ENCODE measurements around the gene RAB25. TPM values are rescaled to one million over a fixed set of nuclear protein-coding genes. Genes with fewer than 3 reads are reported as not detected.

RAB25 gene
- total and polyA plus RNA-seq, 2 of the 13 experiments (the other 11 are each of a cell fraction or from before 2014, with no cell fraction given) = 0.20 to 0.22 TPM

DNA sequence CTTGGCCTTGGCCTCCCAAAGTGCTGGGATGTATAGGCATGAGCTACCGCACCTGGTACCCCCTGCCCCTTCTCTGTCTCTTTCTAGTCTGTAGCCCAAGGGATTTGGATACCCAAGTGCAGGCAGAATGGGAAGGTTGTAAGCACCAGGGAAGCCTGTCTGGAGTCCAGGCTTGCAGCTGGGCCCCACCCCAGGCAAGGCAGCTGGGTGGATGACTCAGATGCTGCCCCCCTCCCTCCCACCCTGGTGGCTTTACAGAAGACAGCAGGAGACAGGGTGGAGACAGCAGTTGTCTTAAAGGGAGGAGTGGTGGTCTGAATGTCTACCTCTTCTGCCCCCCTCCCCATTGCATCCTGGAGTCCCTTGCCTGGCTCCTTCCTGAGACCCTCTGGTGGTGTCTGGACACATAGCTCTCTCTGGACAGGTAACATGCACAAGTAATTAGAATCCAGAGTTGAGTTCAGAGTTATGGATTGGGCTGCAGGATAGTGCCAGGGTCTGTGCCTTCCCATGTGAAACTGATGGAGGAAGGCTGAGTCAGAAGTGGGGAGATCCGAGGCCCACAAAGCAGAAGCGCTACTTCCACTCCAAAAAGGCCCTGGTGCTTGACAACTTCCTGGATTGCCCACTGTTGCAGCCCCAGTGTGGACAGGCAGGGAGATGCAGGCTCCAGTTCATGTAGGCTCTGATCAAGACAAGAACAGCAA lies 58.7 kb downstream of the RAB25 start (continued):
- TF ChIP-seq, protein P1, sequence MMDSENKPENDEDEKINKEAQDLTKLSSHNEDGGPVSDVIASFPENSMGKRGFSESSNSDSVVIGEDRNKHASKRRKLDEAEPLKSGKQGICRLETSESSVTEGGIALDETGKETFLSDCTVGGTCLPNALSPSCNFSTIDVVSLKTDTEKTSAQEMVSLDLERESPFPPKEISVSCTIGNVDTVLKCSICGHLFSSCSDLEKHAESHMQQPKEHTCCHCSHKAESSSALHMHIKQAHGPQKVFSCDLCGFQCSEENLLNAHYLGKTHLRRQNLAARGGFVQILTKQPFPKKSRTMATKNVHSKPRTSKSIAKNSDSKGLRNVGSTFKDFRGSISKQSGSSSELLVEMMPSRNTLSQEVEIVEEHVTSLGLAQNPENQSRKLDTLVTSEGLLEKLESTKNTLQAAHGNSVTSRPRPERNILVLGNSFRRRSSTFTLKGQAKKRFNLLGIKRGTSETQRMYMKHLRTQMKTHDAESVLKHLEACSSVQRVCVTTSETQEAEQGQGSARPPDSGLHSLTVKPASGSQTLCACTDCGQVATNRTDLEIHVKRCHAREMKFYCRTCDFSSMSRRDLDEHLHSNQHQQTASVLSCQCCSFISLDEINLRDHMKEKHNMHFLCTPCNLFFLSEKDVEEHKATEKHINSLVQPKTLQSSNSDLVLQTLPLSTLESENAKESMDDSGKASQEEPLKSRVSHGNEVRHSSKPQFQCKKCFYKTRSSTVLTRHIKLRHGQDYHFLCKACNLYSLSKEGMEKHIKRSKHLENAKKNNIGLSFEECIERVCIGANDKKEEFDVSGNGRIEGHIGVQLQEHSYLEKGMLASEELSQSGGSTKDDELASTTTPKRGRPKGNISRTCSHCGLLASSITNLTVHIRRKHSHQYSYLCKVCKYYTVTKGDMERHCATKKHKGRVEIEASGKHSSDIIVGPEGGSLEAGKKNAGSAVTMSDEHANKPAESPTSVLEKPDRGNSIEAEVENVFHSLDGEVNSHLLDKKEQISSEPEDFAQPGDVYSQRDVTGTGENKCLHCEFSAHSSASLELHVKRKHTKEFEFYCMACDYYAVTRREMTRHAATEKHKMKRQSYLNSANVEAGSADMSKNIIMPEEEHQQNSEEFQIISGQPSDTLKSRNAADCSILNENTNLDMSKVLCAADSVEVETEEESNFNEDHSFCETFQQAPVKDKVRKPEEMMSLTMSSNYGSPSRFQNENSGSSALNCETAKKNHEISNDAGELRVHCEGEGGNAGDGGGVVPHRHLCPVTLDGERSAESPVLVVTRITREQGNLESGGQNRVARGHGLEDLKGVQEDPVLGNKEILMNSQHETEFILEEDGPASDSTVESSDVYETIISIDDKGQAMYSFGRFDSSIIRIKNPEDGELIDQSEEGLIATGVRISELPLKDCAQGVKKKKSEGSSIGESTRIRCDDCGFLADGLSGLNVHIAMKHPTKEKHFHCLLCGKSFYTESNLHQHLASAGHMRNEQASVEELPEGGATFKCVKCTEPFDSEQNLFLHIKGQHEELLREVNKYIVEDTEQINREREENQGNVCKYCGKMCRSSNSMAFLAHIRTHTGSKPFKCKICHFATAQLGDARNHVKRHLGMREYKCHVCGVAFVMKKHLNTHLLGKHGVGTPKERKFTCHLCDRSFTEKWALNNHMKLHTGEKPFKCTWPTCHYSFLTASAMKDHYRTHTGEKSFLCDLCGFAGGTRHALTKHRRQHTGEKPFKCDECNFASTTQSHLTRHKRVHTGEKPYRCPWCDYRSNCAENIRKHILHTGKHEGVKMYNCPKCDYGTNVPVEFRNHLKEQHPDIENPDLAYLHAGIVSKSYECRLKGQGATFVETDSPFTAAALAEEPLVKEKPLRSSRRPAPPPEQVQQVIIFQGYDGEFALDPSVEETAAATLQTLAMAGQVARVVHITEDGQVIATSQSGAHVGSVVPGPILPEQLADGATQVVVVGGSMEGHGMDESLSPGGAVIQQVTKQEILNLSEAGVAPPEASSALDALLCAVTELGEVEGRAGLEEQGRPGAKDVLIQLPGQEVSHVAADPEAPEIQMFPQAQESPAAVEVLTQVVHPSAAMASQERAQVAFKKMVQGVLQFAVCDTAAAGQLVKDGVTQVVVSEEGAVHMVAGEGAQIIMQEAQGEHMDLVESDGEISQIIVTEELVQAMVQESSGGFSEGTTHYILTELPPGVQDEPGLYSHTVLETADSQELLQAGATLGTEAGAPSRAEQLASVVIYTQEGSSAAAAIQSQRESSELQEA (CRISPR knock-in tag; IDR thresholded peaks at IDR 0.05; ENCODE audit: not compliant biosample characterization) = no peak
- TF ChIP-seq RFX5 (IDR thresholded peaks at IDR 0.05; ENCODE audit: low read depth, low read length) (no peak), ZNF460 (CRISPR knock-in tag; IDR thresholded peaks at IDR 0.05; ENCODE audit: borderline replicate concordance) (no peak), TOE1 (CRISPR knock-in tag; IDR thresholded peaks at IDR 0.05) (no peak), KAT2B (IDR thresholded peaks at IDR 0.05; ENCODE audit: borderline replicate concordance, low read depth, low read length) (no peak), KDM2A (CRISPR knock-in tag; IDR thresholded peaks at IDR 0.05; ENCODE audit: borderline replicate concordance, low read depth) (0 out of 2 replicates have a peak, but pooled peaks have one; percentile 20), NR3C1 (CRISPR knock-in tag; IDR thresholded peaks at IDR 0.05) (no peak), ZNF121 (CRISPR knock-in tag; IDR thresholded peaks at IDR 0.05) (no peak), ZNF709 (CRISPR knock-in tag; IDR thresholded peaks at IDR 0.05) (0 out of 2 replicates have a peak, but pooled peaks have one; percentile 14)
- TF ChIP-seq, protein P2, sequence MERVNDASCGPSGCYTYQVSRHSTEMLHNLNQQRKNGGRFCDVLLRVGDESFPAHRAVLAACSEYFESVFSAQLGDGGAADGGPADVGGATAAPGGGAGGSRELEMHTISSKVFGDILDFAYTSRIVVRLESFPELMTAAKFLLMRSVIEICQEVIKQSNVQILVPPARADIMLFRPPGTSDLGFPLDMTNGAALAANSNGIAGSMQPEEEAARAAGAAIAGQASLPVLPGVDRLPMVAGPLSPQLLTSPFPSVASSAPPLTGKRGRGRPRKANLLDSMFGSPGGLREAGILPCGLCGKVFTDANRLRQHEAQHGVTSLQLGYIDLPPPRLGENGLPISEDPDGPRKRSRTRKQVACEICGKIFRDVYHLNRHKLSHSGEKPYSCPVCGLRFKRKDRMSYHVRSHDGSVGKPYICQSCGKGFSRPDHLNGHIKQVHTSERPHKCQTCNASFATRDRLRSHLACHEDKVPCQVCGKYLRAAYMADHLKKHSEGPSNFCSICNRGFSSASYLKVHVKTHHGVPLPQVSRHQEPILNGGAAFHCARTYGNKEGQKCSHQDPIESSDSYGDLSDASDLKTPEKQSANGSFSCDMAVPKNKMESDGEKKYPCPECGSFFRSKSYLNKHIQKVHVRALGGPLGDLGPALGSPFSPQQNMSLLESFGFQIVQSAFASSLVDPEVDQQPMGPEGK (CRISPR knock-in tag; IDR thresholded peaks at IDR 0.05) = peak; percentile 74
- TF ChIP-seq, protein P3, sequence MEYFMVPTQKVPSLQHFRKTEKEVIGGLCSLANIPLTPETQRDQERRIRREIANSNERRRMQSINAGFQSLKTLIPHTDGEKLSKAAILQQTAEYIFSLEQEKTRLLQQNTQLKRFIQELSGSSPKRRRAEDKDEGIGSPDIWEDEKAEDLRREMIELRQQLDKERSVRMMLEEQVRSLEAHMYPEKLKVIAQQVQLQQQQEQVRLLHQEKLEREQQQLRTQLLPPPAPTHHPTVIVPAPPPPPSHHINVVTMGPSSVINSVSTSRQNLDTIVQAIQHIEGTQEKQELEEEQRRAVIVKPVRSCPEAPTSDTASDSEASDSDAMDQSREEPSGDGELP (IDR thresholded peaks at IDR 0.05; ENCODE audit: borderline replicate concordance, low read depth) = peak; percentile 61; the same call in 1 of the 2 replicates
- TF ChIP-seq, protein P4, sequence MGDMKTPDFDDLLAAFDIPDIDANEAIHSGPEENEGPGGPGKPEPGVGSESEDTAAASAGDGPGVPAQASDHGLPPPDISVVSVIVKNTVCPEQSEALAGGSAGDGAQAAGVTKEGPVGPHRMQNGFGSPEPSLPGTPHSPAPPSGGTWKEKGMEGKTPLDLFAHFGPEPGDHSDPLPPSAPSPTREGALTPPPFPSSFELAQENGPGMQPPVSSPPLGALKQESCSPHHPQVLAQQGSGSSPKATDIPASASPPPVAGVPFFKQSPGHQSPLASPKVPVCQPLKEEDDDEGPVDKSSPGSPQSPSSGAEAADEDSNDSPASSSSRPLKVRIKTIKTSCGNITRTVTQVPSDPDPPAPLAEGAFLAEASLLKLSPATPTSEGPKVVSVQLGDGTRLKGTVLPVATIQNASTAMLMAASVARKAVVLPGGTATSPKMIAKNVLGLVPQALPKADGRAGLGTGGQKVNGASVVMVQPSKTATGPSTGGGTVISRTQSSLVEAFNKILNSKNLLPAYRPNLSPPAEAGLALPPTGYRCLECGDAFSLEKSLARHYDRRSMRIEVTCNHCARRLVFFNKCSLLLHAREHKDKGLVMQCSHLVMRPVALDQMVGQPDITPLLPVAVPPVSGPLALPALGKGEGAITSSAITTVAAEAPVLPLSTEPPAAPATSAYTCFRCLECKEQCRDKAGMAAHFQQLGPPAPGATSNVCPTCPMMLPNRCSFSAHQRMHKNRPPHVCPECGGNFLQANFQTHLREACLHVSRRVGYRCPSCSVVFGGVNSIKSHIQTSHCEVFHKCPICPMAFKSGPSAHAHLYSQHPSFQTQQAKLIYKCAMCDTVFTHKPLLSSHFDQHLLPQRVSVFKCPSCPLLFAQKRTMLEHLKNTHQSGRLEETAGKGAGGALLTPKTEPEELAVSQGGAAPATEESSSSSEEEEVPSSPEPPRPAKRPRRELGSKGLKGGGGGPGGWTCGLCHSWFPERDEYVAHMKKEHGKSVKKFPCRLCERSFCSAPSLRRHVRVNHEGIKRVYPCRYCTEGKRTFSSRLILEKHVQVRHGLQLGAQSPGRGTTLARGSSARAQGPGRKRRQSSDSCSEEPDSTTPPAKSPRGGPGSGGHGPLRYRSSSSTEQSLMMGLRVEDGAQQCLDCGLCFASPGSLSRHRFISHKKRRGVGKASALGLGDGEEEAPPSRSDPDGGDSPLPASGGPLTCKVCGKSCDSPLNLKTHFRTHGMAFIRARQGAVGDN (CRISPR knock-in tag; IDR thresholded peaks at IDR 0.05) = peak; percentile 56
